ENCODE results near the gene CHMP1A. TPM values are rescaled to one million over a fixed set of nuclear protein-coding genes. Genes with fewer than 3 reads are reported as not detected.
A peak's percentile ranks its signal among the peaks of the same experiment; 100 is the strongest.

The CHMP1A gene
- total RNA-seq, 1 donor = 110 TPM

- no peak for DNase-seq (ENCODE audit: insufficient read length, low spot score, missing footprints)
- Histone ChIP-seq H3K4me3 (ENCODE audit: insufficient read depth, low read length) (no peak overlapping the region), H3K4me1 (ENCODE audit: insufficient read depth, low read length) (peaks cover 18% of the 10 kb centered on the region), H4K20me1 (ENCODE audit: insufficient read depth, low read length) (no peaks in the 10 kb centered on the region), H3K27me3 (ENCODE audit: insufficient read depth, low read length) (no peaks in the 10 kb centered on the region), H3K36me3 (ENCODE audit: insufficient read depth, low read length) (no peaks in the 10 kb centered on the region), H3K27ac (ENCODE audit: low read depth, low read length) (no peak overlapping the region), H3K79me2 (ENCODE audit: insufficient read depth, low read length) (no peaks in the 10 kb centered on the region), H3K4me2 (ENCODE audit: insufficient read depth, low read length) (no peak overlapping the region), H3K9me3 (ENCODE audit: low read depth, low read length) (no peaks in the 10 kb centered on the region), H2AFZ (ENCODE audit: low read length) (no peak overlapping the region)
- TF ChIP-seq CTCF (IDR thresholded peaks at IDR 0.05; ENCODE audit: extremely low read depth, low read depth, low read length) = no peak
Measured at GRCh38 chr16:89606006-89606405, 51.5 kb downstream of the CHMP1A start.

DNA sequence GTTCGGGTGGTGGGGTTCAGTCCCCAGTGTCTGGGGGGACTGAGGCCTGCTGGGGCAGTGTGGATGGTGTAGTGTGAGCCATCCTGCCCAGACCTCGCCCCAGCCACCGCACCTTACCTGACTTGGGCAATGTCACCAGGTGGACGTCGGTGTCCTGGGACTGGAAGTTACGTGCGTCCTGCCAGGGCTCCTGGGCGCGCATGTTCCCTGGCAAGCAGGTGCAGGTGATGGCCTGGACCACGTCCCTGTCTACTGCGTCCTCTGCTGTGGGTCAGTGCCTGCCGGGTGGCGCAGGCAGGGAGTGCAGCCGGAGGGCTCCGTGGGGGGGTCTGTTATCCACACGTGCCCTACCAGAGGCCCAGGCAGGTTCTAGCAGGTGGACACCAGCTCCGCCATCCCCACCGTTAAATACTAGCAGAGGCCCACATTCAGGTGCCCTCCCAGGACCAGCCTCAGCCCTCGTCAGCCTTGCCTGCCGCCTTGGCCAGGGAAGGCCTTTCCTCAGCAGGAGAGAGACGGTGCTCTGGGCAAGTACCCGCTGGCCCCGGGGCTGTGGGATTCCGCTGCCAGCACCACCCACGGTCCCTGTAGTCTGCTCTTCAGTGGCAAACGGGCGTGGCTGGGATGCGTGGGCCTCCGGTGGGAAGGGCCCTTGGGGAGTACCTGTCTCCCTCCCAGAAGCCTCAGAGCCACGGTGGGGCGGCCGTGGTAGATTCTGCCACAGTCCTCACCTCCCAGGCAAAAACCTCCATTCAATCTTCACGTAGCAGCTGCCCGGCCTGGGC lies 52.1 kb downstream of the CHMP1A start:
- TF ChIP-seq CTCF (IDR thresholded peaks at IDR 0.05; ENCODE audit: extremely low read depth, low read depth, low read length) = no peak
- H4K20me1 ChIP-seq (ENCODE audit: insufficient read depth, low read length) = no peaks in the 10 kb centered on the region
- H3K27ac ChIP-seq (ENCODE audit: low read depth, low read length) = no peak overlapping the region
- no peak overlapping the region for H3K4me2 ChIP-seq (ENCODE audit: insufficient read depth, low read length)
- H3K27me3 ChIP-seq (ENCODE audit: insufficient read depth, low read length) = no peaks in the 10 kb centered on the region
- H3K4me1 ChIP-seq (ENCODE audit: insufficient read depth, low read length) = peaks cover 18% of the 10 kb centered on the region
- H3K79me2 ChIP-seq (ENCODE audit: insufficient read depth, low read length) = no peaks in the 10 kb centered on the region
- no peak overlapping the region for H2AFZ ChIP-seq (ENCODE audit: low read length)
- no peaks in the 10 kb centered on the region for H3K9me3 ChIP-seq (ENCODE audit: low read depth, low read length)
- no peak overlapping the region for H3K4me3 ChIP-seq (ENCODE audit: insufficient read depth, low read length)
- no peaks in the 10 kb centered on the region for H3K36me3 ChIP-seq (ENCODE audit: insufficient read depth, low read length)
- no peak for DNase-seq (ENCODE audit: insufficient read length, low spot score, missing footprints)

DNA sequence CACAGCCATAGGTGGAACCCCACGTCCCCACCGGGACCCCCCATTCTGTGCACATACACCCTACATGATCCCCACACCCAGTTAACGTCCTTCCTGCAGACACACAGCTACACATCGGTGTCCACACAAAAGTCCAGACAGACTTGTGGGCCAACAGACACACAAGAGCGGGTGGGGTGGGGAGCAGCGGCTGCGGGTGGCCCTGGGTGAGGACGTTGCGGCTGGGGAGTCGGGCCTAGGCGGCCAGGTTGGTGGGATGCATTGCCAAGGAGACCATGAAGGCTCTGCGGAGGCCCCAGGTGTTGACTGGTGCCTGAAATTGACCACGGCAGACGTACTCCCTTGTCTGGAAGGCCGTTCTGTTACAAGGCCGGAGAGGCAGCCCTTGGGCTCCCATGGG lies 52.7 kb downstream of the CHMP1A start:
- H3K9me3 ChIP-seq (ENCODE audit: low read depth, low read length) = no peaks in the 10 kb centered on the region
- no peaks in the 10 kb centered on the region for H3K79me2 ChIP-seq (ENCODE audit: insufficient read depth, low read length)
- no peak for TF ChIP-seq CTCF (IDR thresholded peaks at IDR 0.05; ENCODE audit: extremely low read depth, low read depth, low read length)
- no peak overlapping the region for H3K4me2 ChIP-seq (ENCODE audit: insufficient read depth, low read length)
- DNase-seq (ENCODE audit: insufficient read length, low spot score, missing footprints) = no peak
- H3K27ac ChIP-seq (ENCODE audit: low read depth, low read length) = no peak overlapping the region
- peaks cover 18% of the 10 kb centered on the region for H3K4me1 ChIP-seq (ENCODE audit: insufficient read depth, low read length)
- no peak overlapping the region for H2AFZ ChIP-seq (ENCODE audit: low read length)
- H3K36me3 ChIP-seq (ENCODE audit: insufficient read depth, low read length) = no peaks in the 10 kb centered on the region
- no peaks in the 10 kb centered on the region for H3K27me3 ChIP-seq (ENCODE audit: insufficient read depth, low read length)
- H3K4me3 ChIP-seq (ENCODE audit: insufficient read depth, low read length) = no peak overlapping the region
- no peaks in the 10 kb centered on the region for H4K20me1 ChIP-seq (ENCODE audit: insufficient read depth, low read length)

DNA sequence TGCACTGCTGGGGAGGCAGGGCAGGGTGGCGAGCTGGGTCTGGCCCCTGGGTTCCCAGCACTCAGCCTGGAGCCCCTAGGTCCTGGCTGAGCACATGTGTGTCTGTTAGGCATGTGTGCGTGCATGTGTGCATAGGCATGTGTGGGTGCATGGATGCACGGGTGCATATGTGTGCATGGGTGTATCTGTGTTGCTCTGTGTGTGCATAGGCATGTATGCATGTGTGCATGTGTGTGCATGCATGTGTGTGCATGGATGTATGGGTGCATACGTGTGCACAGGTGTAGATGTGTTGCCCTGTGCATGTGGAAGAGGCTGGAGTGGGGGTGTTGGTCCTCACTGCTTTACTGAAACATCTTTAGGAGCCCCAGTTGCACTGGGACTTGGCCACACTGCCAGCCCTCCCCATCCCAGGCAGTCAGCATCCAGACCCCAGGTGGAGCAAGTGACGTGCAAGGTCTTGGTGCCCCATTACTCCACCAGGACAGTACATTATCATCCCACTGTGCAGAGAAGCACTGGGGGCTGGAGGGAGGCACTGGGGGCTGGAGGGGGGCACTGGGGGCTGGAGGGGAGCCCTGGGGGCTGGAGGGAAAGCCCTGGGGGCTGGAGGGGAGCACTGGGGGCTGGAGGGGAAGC lies 54.4 kb downstream of the CHMP1A start:
- Histone ChIP-seq H3K79me2 (ENCODE audit: insufficient read depth, low read length) (no peaks in the 10 kb centered on the region), H3K9me3 (ENCODE audit: low read depth, low read length) (no peaks in the 10 kb centered on the region), H2AFZ (ENCODE audit: low read length) (peak overlapping the region; percentile 56), H3K36me3 (ENCODE audit: insufficient read depth, low read length) (no peaks in the 10 kb centered on the region), H4K20me1 (ENCODE audit: insufficient read depth, low read length) (no peaks in the 10 kb centered on the region), H3K4me2 (ENCODE audit: insufficient read depth, low read length) (peak overlapping the region; percentile 72), H3K4me1 (ENCODE audit: insufficient read depth, low read length) (peaks cover 15% of the 10 kb centered on the region), H3K27me3 (ENCODE audit: insufficient read depth, low read length) (no peaks in the 10 kb centered on the region), H3K27ac (ENCODE audit: low read depth, low read length) (peak overlapping the region; percentile 92), H3K4me3 (ENCODE audit: insufficient read depth, low read length) (peak overlapping the region; percentile 52)
- TF ChIP-seq CTCF (IDR thresholded peaks at IDR 0.05; ENCODE audit: extremely low read depth, low read depth, low read length) = no peak
- no peak for DNase-seq (ENCODE audit: insufficient read length, low spot score, missing footprints)
